Liver (tissue), 3 donors: ENCODE measurements around the gene UPF1.

Experiments used
- EGR1 ChIP-seq, 2 donors: IDR thresholded peaks; 2 replicates each; pipeline ENCODE4 v1.6.1; 2016 to 2018; ENCODE audit warnings: antibody characterized with exemption in 2 of 2, low read depth in 2 of 2
- FOXA1 ChIP-seq: IDR thresholded peaks from 2 replicates; pipeline ENCODE4 v1.6.1; 2016; ENCODE audit warnings: antibody characterized with exemption
- GABPA ChIP-seq, 2 donors: IDR thresholded peaks in 1 of 2; conservative IDR thresholded peaks in 1 of 2; 2 replicates each; pipeline ENCODE4 v1.6.1; 2016; ENCODE audit warnings: antibody characterized with exemption in 2 of 2, mild to moderate bottlenecking in 1 of 2, moderate library complexity in 1 of 2
- JUND ChIP-seq, 2 donors: IDR thresholded peaks; 2 replicates each; pipeline ENCODE4 v1.6.1; 2016; ENCODE audit warnings: antibody characterized with exemption in 2 of 2
- MAX ChIP-seq: IDR thresholded peaks from 2 replicates; pipeline ENCODE4 v1.6.1; 2016; ENCODE audit warnings: antibody characterized with exemption
- RXRA ChIP-seq, 2 donors: IDR thresholded peaks; 2 replicates each; pipeline ENCODE4 v1.6.1; 2017 to 2018; ENCODE audit warnings: antibody characterized with exemption in 2 of 2, mild to moderate bottlenecking in 1 of 2
- SP1 ChIP-seq: IDR thresholded peaks from 2 replicates; pipeline ENCODE4 v1.6.1; 2018; ENCODE audit warnings: antibody characterized with exemption, mild to moderate bottlenecking
- YY1 ChIP-seq: IDR thresholded peaks from 2 replicates; pipeline ENCODE4 v1.6.1; 2016; ENCODE audit warnings: antibody characterized with exemption, mild to moderate bottlenecking
- TF ChIP-seq, protein P1 (sequence below): fragments of 150-350 bp; IDR thresholded peaks from 2 replicates; pipeline ENCODE4 v1.5.1; 2017; ENCODE audit warnings: improper control_type of control experiment, low read depth, low read length; ENCODE audit not compliant: missing input control
- TF ChIP-seq, protein P2 (sequence below): IDR thresholded peaks from 2 replicates; pipeline ENCODE4 v1.6.1; 2016; ENCODE audit warnings: antibody characterized with exemption
- donor health status: healthy.
- donor health status: healthy.

- TF ChIP-seq, protein P1, sequence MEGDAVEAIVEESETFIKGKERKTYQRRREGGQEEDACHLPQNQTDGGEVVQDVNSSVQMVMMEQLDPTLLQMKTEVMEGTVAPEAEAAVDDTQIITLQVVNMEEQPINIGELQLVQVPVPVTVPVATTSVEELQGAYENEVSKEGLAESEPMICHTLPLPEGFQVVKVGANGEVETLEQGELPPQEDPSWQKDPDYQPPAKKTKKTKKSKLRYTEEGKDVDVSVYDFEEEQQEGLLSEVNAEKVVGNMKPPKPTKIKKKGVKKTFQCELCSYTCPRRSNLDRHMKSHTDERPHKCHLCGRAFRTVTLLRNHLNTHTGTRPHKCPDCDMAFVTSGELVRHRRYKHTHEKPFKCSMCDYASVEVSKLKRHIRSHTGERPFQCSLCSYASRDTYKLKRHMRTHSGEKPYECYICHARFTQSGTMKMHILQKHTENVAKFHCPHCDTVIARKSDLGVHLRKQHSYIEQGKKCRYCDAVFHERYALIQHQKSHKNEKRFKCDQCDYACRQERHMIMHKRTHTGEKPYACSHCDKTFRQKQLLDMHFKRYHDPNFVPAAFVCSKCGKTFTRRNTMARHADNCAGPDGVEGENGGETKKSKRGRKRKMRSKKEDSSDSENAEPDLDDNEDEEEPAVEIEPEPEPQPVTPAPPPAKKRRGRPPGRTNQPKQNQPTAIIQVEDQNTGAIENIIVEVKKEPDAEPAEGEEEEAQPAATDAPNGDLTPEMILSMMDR = no peak
- TF ChIP-seq, protein P2, sequence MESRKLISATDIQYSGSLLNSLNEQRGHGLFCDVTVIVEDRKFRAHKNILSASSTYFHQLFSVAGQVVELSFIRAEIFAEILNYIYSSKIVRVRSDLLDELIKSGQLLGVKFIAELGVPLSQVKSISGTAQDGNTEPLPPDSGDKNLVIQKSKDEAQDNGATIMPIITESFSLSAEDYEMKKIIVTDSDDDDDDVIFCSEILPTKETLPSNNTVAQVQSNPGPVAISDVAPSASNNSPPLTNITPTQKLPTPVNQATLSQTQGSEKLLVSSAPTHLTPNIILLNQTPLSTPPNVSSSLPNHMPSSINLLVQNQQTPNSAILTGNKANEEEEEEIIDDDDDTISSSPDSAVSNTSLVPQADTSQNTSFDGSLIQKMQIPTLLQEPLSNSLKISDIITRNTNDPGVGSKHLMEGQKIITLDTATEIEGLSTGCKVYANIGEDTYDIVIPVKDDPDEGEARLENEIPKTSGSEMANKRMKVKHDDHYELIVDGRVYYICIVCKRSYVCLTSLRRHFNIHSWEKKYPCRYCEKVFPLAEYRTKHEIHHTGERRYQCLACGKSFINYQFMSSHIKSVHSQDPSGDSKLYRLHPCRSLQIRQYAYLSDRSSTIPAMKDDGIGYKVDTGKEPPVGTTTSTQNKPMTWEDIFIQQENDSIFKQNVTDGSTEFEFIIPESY = no peak
- TF ChIP-seq MAX (no peak), GABPA (IDR thresholded peaks at IDR 0.05 in 1 of 2, conservative IDR thresholded peaks at IDR 0.05 in 1 of 2) (no peak), SP1 (no peak), EGR1 (IDR thresholded peaks at IDR 0.05; ENCODE audit: low read depth in 2 of 2) (no peak), YY1 (no peak), JUND (IDR thresholded peaks at IDR 0.05) (no peak), RXRA (IDR thresholded peaks at IDR 0.05) (no peak), FOXA1 (no peak)
These were observed 46.5 kb downstream of the UPF1 start for GRCh38 chr19:18878058-18878797.
